Mesenchymal stem cell (in vitro differentiated cells and primary cell): ENCODE results near the gene HDAC7.

ENCODE experiments used
- DNase-seq: peaks from one replicate; pipeline ENCODE4 v3.0.0-alpha.2; 2013
- H2AFZ ChIP-seq: one replicate; pipeline ENCODE4 v1.6.1; 2013; ENCODE audit warnings: low read depth, mild to moderate bottlenecking, control low read depth, inconsistent platforms, low read length, moderate library complexity
- H2AK5ac ChIP-seq: 2 replicates; pipeline ENCODE4 v1.6.1; 2013; ENCODE audit warnings: low read length, moderate library complexity, mild to moderate bottlenecking, inconsistent platforms; ENCODE audit not compliant: severe bottlenecking
- H2BK120ac ChIP-seq: one replicate; pipeline ENCODE4 v1.6.1; 2013; ENCODE audit warnings: low read depth, mild to moderate bottlenecking, inconsistent platforms, low read length, moderate library complexity
- H2BK12ac ChIP-seq, 2 experiments: one replicate each; pipeline ENCODE4 v1.6.1; 2013; ENCODE audit warnings: inconsistent platforms in 2 of 2, low read length in 2 of 2, mild to moderate bottlenecking in 2 of 2, moderate library complexity in 2 of 2, control low read depth in 1 of 2
- H2BK15ac ChIP-seq: one replicate; pipeline ENCODE4 v1.6.1; 2013; ENCODE audit warnings: mild to moderate bottlenecking, low read depth, inconsistent platforms; ENCODE audit not compliant: poor library complexity, severe bottlenecking
- H2BK5ac ChIP-seq: 2 replicates; pipeline ENCODE4 v1.6.1; 2013; ENCODE audit warnings: low read depth, mild to moderate bottlenecking, low read length, control low read depth, inconsistent platforms; ENCODE audit not compliant: poor library complexity, severe bottlenecking
- H3K14ac ChIP-seq, 2 experiments: one replicate each; pipeline ENCODE4 v1.6.1; 2013; ENCODE audit warnings: inconsistent platforms in 2 of 2, low read length in 2 of 2, control low read depth in 1 of 2, mild to moderate bottlenecking in 1 of 2, moderate library complexity in 1 of 2
- H3K18ac ChIP-seq, 2 experiments: one replicate each; pipeline ENCODE4 v1.6.1; 2013; ENCODE audit warnings: inconsistent platforms in 2 of 2, low read length in 2 of 2, control low read depth in 1 of 2, low read depth in 1 of 2, mild to moderate bottlenecking in 1 of 2
- H3K23ac ChIP-seq, 2 experiments: one replicate each; pipeline ENCODE4 v1.6.1; 2013; ENCODE audit warnings: inconsistent platforms in 2 of 2, low read length in 2 of 2, mild to moderate bottlenecking in 2 of 2, moderate library complexity in 2 of 2, control low read depth in 1 of 2
- H3K27ac ChIP-seq: 2 replicates; pipeline ENCODE4 v1.5.1; 2013; ENCODE audit warnings: mild to moderate bottlenecking, moderate library complexity, low read length, control low read depth, inconsistent platforms; ENCODE audit not compliant: poor library complexity, severe bottlenecking
- H3K27me3 ChIP-seq, 2 experiments: 2 replicates each; pipeline versions ENCODE4 v1.6.1 to v1.7.0; 2013; ENCODE audit warnings: low read length in 2 of 2, mild to moderate bottlenecking in 2 of 2, moderate library complexity in 2 of 2, control low read depth in 1 of 2, inconsistent platforms in 1 of 2; ENCODE audit not compliant: control insufficient read depth in 1 of 2, insufficient read depth in 1 of 2
- H3K36me3 ChIP-seq, 2 experiments: 2 replicates each; pipeline versions ENCODE4 v1.6.1 to v1.7.0; 2013; ENCODE audit warnings: low read length in 2 of 2, control low read depth in 1 of 2, inconsistent platforms in 1 of 2, low read depth in 1 of 2, mild to moderate bottlenecking in 1 of 2; ENCODE audit not compliant: insufficient read depth in 2 of 2, control insufficient read depth in 1 of 2
- H3K4ac ChIP-seq, 2 experiments: one replicate each; pipeline ENCODE4 v1.6.1; 2013; ENCODE audit warnings: inconsistent platforms in 2 of 2, low read length in 2 of 2, mild to moderate bottlenecking in 2 of 2, moderate library complexity in 2 of 2, control low read depth in 1 of 2, low read depth in 1 of 2
- H3K4me1 ChIP-seq: 2 replicates; pipeline ENCODE4 v1.6.1; 2013; ENCODE audit warnings: low read depth, low read length, control low read depth; ENCODE audit not compliant: control insufficient read depth, insufficient read depth
- H3K4me2 ChIP-seq: 2 replicates; pipeline ENCODE4 v1.6.1; 2013; ENCODE audit warnings: low read length, mild to moderate bottlenecking, inconsistent platforms; ENCODE audit not compliant: poor library complexity, severe bottlenecking
- H3K4me3 ChIP-seq, 2 experiments: 2 replicates each; pipeline versions ENCODE4 v1.5.1 to v1.7.0; 2013; ENCODE audit warnings: low read length in 2 of 2, mild to moderate bottlenecking in 2 of 2, control low read depth in 1 of 2, low read depth in 1 of 2; ENCODE audit not compliant: insufficient read depth in 1 of 2
- H3K79me1 ChIP-seq: replicated peaks from 2 replicates; pipeline ENCODE4 v1.6.1; 2013; ENCODE audit warnings: mild to moderate bottlenecking, control low read depth, low read length, inconsistent platforms; ENCODE audit not compliant: poor library complexity, severe bottlenecking
- H3K9ac ChIP-seq: 2 replicates; pipeline ENCODE4 v1.7.0; 2013; ENCODE audit warnings: mild to moderate bottlenecking, low read length, moderate library complexity
- H3K9me3 ChIP-seq: 2 replicates; pipeline ENCODE4 v1.7.0; 2013; ENCODE audit warnings: mild to moderate bottlenecking, low read length; ENCODE audit not compliant: control insufficient read depth
- H4K8ac ChIP-seq: one replicate; pipeline ENCODE4 v1.6.1; 2013; ENCODE audit warnings: inconsistent platforms, mild to moderate bottlenecking, low read length, moderate library complexity
- H4K91ac ChIP-seq: one replicate; pipeline ENCODE4 v1.6.1; 2013; ENCODE audit warnings: mild to moderate bottlenecking, low read length, inconsistent platforms
- WGBS: methylation state at CpG from one replicate; pipeline ENCODE4 v1.1.7; 2013; ENCODE audit warnings: mixed read lengths; 5-methylcytosine and 5-hydroxymethylcytosine counted together

The HDAC7 gene

GRCh38 chr12:47807338-47807737, 12.4 kb downstream of the HDAC7 start:
- Histone ChIP-seq H4K91ac (peak overlapping the region; percentile 20), H2BK15ac (peak overlapping the region; percentile 62), H2BK120ac (peak overlapping the region; percentile 39), H3K9me3 (no peaks in the 10 kb centered on the region), H3K4me3 (peak overlapping the region in 1 of 2 experiments; percentile 23), H2AK5ac (peak overlapping the region; percentile 33), H3K4ac (peak overlapping the region in 1 of 2 experiments; percentile 91), H2AFZ (no peak overlapping the region), H3K18ac (peak overlapping the region; percentile 73 to 78), H2BK5ac (no peak overlapping the region), H2BK12ac (peak overlapping the region in 1 of 2 experiments; percentile 28), H3K4me2 (no peak overlapping the region), H4K8ac (no peak overlapping the region), H3K79me1 (peaks cover 4% of the 10 kb centered on the region), H3K4me1 (peaks cover 65% of the 10 kb centered on the region), H3K27ac (peak overlapping the region; percentile 43), H3K27me3 (no peaks in the 10 kb centered on the region), H3K9ac (peak overlapping the region; percentile 64), H3K36me3 (peaks cover 32 to 38% of the 10 kb centered on the region in 2 experiments), H3K23ac (peak overlapping the region in 1 of 2 experiments; percentile 91), H3K14ac (no peak overlapping the region)
- DNase-seq: no peak
- WGBS: 69% methylated on average over 5 of the region's 5 CpGs

- Histone ChIP-seq H4K8ac (peak overlapping the region; percentile 45), H2AK5ac (no peak overlapping the region), H3K27me3 (no peaks in the 10 kb centered on the region), H3K23ac (no peak overlapping the region), H3K4me2 (no peak overlapping the region), H3K4me1 (peaks cover 64% of the 10 kb centered on the region), H3K36me3 (peaks cover 42 to 44% of the 10 kb centered on the region in 2 experiments), H2BK15ac (peak overlapping the region; percentile 41), H3K9me3 (no peaks in the 10 kb centered on the region), H3K14ac (peak overlapping the region in 1 of 2 experiments; percentile 68), H3K9ac (peak overlapping the region; percentile 56), H2AFZ (no peak overlapping the region), H3K27ac (no peak overlapping the region), H3K18ac (peak overlapping the region; percentile 76 to 84), H2BK5ac (no peak overlapping the region), H2BK120ac (no peak overlapping the region), H3K79me1 (peaks cover 11% of the 10 kb centered on the region), H3K4me3 (no peak overlapping the region), H3K4ac (peak overlapping the region; percentile 37 to 47), H4K91ac (peak overlapping the region; percentile 52), H2BK12ac (no peak overlapping the region)
- DNase-seq: peak; percentile 60
- WGBS: 43% methylated on average over 2 of the region's 2 CpGs
Measured at GRCh38 chr12:47805417-47805816, 14.3 kb downstream of the HDAC7 start.

GRCh38 chr12:47804171-47804570, 15.5 kb downstream of the HDAC7 start:
- Histone ChIP-seq H2AK5ac (no peak overlapping the region), H4K8ac (no peak overlapping the region), H3K23ac (peak overlapping the region in 1 of 2 experiments; percentile 35), H4K91ac (no peak overlapping the region), H3K9me3 (no peaks in the 10 kb centered on the region), H3K4ac (no peak overlapping the region), H2BK5ac (no peak overlapping the region), H2BK120ac (no peak overlapping the region), H2BK12ac (peak overlapping the region in 1 of 2 experiments; percentile 6), H3K4me3 (no peak overlapping the region), H2BK15ac (no peak overlapping the region), H3K4me1 (peaks cover 61% of the 10 kb centered on the region), H3K36me3 (peaks cover 48 to 55% of the 10 kb centered on the region in 2 experiments), H3K18ac (no peak overlapping the region), H3K27me3 (no peaks in the 10 kb centered on the region), H2AFZ (no peak overlapping the region), H3K79me1 (peaks cover 18% of the 10 kb centered on the region), H3K4me2 (no peak overlapping the region), H3K9ac (peak overlapping the region; percentile 56), H3K14ac (no peak overlapping the region), H3K27ac (no peak overlapping the region)
- 99% methylated on average over 8 of the region's 8 CpGs for WGBS
- DNase-seq: no peak

- H3K79me1 ChIP-seq: peaks cover 18% of the 10 kb centered on the region
- no peak for DNase-seq
- H3K4me1 ChIP-seq: peaks cover 53% of the 10 kb centered on the region
- H2BK120ac ChIP-seq: no peak overlapping the region
- H3K4ac ChIP-seq: no peak overlapping the region
- H3K9me3 ChIP-seq: no peaks in the 10 kb centered on the region
- H3K9ac ChIP-seq: peak overlapping the region; percentile 56
- H3K14ac ChIP-seq: peak overlapping the region in 1 of 2 experiments; percentile 35
- no peak overlapping the region for H2AK5ac ChIP-seq
- H3K4me3 ChIP-seq: no peak overlapping the region
- H3K18ac ChIP-seq: peak overlapping the region in 1 of 2 experiments; percentile 67
- H2BK15ac ChIP-seq: no peak overlapping the region
- H2BK12ac ChIP-seq: no peak overlapping the region
- no peak overlapping the region for H2AFZ ChIP-seq
- peak overlapping the region in 1 of 2 experiments; percentile 75 for H3K23ac ChIP-seq
- no peak overlapping the region for H4K91ac ChIP-seq
- H3K36me3 ChIP-seq: peaks cover 56 to 60% of the 10 kb centered on the region in 2 experiments
- H3K27ac ChIP-seq: no peak overlapping the region
- no peak overlapping the region for H4K8ac ChIP-seq
- WGBS: 88% methylated on average over 12 of the region's 12 CpGs
- no peak overlapping the region for H2BK5ac ChIP-seq
- no peak overlapping the region for H3K4me2 ChIP-seq
- H3K27me3 ChIP-seq: no peaks in the 10 kb centered on the region
Measured at GRCh38 chr12:47803191-47803875, 16.4 kb downstream of the HDAC7 start.
